HG03066 (cell line): ENCODE measurements around the gene INTS14.

Experiments used
- ATAC-seq: cut with Tn5 transposase; IDR thresholded peaks from one replicate; pipeline ENCODE4 v1.9.1; 2021; ENCODE audit warnings: low read depth; ENCODE audit not compliant: unreplicated experiment

INTS14 gene

DNA sequence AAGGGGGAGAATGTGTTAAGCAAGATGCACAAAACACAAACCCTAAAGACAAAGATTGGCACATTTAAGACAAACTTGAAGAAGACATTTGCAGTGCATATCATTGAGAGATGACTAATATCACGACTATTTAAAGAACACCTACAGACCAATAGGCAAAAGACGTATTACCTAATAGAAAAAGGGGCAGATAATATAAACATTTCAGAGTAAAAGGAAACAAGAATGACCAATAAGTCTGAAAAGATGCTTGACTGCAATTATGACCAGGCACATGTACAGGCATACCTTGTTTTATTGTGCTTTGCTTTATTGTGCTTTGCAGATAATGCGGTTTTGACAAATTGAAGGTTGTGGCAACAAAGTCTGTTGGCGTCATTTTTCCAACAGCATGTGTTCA, 75.7 kb downstream of the INTS14 start:
- ATAC-seq = no peak

DNA sequence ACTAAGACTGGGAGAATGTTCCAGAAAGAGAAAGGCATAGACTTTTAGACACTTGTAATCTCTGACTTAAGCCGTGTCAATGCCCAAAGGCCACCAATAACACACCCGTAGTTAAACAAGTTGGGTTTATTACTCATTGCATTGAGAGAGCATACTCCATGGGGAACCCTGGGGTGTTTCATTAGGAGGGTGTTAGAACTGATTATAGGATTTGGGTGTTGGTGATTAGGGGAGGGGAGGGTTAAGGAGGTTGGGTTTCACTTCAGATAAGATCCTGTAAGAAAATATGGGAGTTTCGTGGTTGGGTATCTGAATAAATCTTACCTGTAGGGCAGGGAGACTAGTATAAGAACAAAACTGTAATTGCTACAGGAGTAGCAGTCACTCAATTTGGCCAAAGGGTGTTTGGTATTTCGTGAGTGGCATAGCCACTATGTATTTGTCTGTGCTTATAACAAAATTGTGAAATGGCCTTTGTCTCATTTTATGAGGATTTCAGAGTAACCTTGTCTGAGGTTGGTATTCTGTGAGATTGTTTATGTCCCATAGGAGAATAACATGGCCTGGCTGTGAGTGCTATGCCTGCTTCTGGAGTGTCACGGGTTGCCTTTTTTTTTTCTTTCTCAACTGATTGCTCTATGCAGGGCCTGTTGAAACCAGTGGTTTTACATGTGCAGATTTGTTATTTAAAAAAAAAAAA, 77.7 kb downstream of the INTS14 start:
- ATAC-seq = no peak

DNA sequence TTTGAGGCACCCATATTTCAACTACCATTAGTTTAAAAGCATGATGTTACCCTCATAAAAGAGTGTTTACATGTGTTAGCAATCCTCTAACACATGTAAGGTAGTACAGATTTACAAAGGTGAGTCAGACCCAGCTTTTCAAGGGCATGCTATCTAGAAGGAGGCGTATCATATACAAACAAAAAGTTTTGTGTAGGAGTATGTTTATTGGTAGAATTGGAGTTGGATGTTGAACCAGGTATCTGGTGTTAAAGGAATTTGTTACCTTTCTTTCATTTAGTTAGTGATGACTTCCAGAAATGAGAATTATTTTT, 78.2 kb downstream of the INTS14 start:
- no peak for ATAC-seq

DNA sequence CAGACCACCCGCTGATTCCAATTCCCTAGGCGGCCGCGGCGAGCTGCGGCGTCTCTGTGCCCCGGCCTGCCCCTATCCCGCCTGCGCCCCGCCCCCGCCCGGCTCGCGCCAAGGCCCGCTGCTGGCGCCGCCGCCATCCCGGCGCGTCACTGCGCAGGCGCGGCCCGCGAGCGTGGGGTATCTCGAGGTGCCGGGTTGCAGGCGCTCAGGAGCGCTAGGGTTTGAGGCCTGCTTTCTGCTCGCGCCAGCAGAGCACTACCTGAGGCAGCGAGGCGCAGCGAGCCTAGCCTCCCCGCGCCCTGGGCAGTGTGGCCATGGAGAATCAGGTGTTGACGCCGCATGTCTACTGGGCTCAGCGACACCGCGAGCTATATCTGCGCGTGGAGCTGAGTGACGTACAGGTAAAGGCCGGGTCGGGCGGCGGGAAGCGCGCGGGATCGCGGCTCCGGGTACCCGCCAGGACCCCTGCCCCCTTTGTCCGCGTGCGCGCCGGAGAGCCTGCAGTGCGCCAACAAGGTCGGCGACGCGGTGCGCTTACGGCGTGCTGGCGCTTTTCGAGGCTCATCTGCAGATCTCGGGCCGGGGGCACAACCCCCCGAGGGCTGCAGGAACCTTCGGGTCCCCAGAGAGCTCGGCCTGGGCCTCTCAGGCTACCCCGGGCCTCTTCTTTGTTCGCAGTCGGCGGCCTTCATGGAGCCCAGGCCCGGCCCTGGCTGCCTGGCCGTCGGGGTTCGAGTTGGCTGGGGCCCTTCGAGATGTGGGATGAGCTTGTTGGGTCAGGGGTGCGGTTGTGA, 80.4 kb downstream of the INTS14 start, which contains the start of gene HACD3:
HACD3 (plus strand) TSS at position 146 of the 794 bp plus-strand sequence; CDS start at position 315, 169 bp downstream.
- ATAC-seq = peak; percentile 84

DNA sequence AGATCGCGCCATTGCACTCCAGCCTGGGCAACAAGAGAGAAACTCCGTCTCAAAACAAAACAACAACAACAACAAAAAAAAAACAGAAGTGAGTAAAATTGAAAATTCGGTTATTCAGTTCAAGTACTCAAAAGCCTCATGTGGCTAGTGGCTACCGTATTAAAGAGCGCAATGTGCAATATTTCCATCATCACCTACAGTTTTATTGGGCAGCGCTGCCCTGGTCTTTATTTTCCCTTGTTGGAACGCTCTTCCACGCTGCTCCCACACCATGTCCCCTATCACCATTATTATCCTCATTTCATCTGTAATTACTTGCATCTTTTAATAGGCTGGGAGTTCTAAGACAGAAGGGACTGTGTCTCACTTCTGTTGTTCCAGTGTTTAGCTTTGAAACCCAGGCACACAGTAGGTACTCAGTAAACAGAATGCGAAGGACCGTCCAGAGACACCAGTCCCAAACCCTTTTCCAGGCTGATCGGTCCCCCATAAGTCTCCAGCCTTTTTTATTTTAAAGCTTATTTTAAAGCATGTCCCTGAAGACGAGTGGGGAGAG, 81.1 kb downstream of the INTS14 start:
- no peak for ATAC-seq
